22Rv1 (cell line): Measurements from ENCODE around the gene KXD1.

Source experiments
- H3K27ac ChIP-seq: fragments of 450-650 bp; 2 replicates; pipeline ENCODE4 v1.5.1; 2017
- CTCF ChIP-seq: fragments of 450-650 bp; IDR thresholded peaks from 2 replicates; pipeline ENCODE4 v1.5.1; 2017; ENCODE audit warnings: mild to moderate bottlenecking
- ZFX ChIP-seq: fragments of 450-650 bp; IDR thresholded peaks from 2 replicates; pipeline ENCODE4 v1.6.1; 2017; ENCODE audit warnings: antibody characterized with exemption, borderline replicate concordance

Gene KXD1

DNA sequence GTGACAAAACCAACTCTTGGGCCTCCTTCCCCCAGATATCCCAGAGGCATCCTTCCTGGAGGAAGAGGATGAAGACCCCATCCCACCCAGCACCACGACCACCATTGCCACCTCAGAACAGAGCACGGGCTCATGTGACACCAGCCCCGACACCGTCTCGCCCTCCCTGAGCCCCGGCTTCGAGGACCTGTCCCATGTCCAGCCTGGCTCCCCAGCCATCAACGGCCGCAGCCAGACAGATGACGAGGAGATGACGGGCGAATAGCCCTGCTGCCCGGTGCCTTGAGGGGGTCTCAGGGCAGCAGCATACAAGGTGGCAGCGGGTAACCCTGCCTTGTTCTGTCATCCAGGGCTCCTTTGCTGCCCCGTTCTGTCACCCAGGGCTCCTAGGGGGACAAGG is 10.7 kb downstream of the KXD1 start:
- TF ChIP-seq CTCF: no peak
- no peak for TF ChIP-seq ZFX
- no peak overlapping the region for H3K27ac ChIP-seq

GRCh38 chr19:18571564-18572344 is 14.1 kb downstream of the KXD1 start, which contains the start of gene UBA52:
Gene UBA52 (plus strand): TSS chr19:18571857. CDS start chr19:18573301, 1,444 bp downstream.
- H3K27ac ChIP-seq: peak within 1 kb of the TSS; percentile 97

GRCh38 chr19:18574691-18575291 is 17.1 kb downstream of the KXD1 start:
- H3K27ac ChIP-seq: no peak overlapping the region
- TF ChIP-seq ZFX: no peak
- no peak for TF ChIP-seq CTCF

More at GRCh38 chr19:18571564-18572344, 14.1 kb downstream of the KXD1 start, which contains the start of gene UBA52:
- no peak for TF ChIP-seq ZFX
- no peak for TF ChIP-seq CTCF

GRCh38 chr19:18576383-18576782 is 18.7 kb downstream of the KXD1 start:
- TF ChIP-seq CTCF (no peak), ZFX (no peak)
- no peak overlapping the region for H3K27ac ChIP-seq

- no peak overlapping the region for H3K27ac ChIP-seq
- no peak for TF ChIP-seq CTCF
- no peak for TF ChIP-seq ZFX
Observed at GRCh38 chr19:18577365-18577914, 19.8 kb downstream of the KXD1 start.

GRCh38 chr19:18580311-18580710 is 22.6 kb downstream of the KXD1 start:
- no peak overlapping the region for H3K27ac ChIP-seq
- TF ChIP-seq ZFX (no peak), CTCF (no peak)

DNA sequence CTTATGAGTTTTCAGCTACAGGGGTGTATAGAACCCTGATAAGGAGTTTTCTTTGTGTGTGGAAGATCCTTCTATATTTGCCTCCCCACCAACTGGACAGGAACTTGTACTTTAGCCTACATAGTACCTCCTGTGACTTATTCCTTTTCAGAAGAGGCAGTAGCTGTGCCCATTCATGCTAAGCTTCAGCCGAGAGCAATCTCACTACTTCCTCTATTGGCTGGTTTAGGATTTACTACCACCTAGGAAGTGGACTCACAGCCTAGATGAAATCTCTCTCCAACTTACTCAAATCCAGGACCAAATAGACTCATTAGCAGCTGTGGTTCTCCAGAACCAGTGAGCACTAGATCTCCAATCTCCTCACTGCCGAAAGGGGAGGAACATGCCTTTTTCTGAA is 28.6 kb downstream of the KXD1 start:
- no peak overlapping the region for H3K27ac ChIP-seq
- no peak for TF ChIP-seq ZFX
- TF ChIP-seq CTCF: no peak
